Putamen (tissue), 1 donor: ENCODE measurements around the gene GPR161.
"Not testable (repeated sequence)": the region's sequence is repeated elsewhere in the genome, so short reads cannot be mapped to it uniquely, and the experiment has no call there.

Experiments used
- DNase-seq: peaks from one replicate; pipeline ENCODE4 v3.0.0-alpha.2; 2016; ENCODE audit warnings: low spot score

GPR161 gene

GRCh38 chr1:168086438-168086837 is 50.3 kb downstream of the GPR161 start:
- DNase-seq: no peak

- DNase-seq: peak; percentile 33
Observed at GRCh38 chr1:168085401-168085872, 51.3 kb downstream of the GPR161 start.

GRCh38 chr1:168084396-168085231 is 52.1 kb downstream of the GPR161 start:
- DNase-seq: no peak

- DNase-seq: no peak
Observed at GRCh38 chr1:168083456-168084325, 53.0 kb downstream of the GPR161 start.

- DNase-seq: peak; percentile 70
Observed at GRCh38 chr1:168082008-168082876, 54.5 kb downstream of the GPR161 start.

GRCh38 chr1:168081373-168082007 is 55.2 kb downstream of the GPR161 start:
- DNase-seq: no peak

GRCh38 chr1:168079761-168080160 is 57.0 kb downstream of the GPR161 start:
- DNase-seq: no peak

- DNase-seq: no peak
Observed at GRCh38 chr1:168069384-168069783, 67.3 kb downstream of the GPR161 start.

GRCh38 chr1:168065506-168065905 is 71.2 kb downstream of the GPR161 start:
- no peak for DNase-seq

GRCh38 chr1:168064216-168064615 is 72.5 kb downstream of the GPR161 start:
- no peak for DNase-seq

GRCh38 chr1:168057921-168058320 is 78.8 kb downstream of the GPR161 start:
- DNase-seq: no peak

- DNase-seq: no peak
Observed at GRCh38 chr1:168057355-168057754, 79.4 kb downstream of the GPR161 start.

GRCh38 chr1:168056152-168056551 is 80.6 kb downstream of the GPR161 start:
- not testable (repeated sequence) for DNase-seq

GRCh38 chr1:168054117-168054516 is 82.6 kb downstream of the GPR161 start:
- DNase-seq: peak; percentile 30

GRCh38 chr1:168053681-168054080 is 83.0 kb downstream of the GPR161 start:
- DNase-seq: no peak

- no peak for DNase-seq
Observed at GRCh38 chr1:168050880-168051279, 85.8 kb downstream of the GPR161 start.

GRCh38 chr1:168050307-168050706 is 86.4 kb downstream of the GPR161 start:
- DNase-seq: no peak

GRCh38 chr1:168045311-168045710 is 91.4 kb downstream of the GPR161 start:
- DNase-seq: no peak

GRCh38 chr1:168042362-168042761 is 94.4 kb downstream of the GPR161 start:
- no peak for DNase-seq

GRCh38 chr1:168035345-168035744 is 101.4 kb downstream of the GPR161 start:
- no peak for DNase-seq

GRCh38 chr1:168032029-168032428 is 104.7 kb downstream of the GPR161 start:
- DNase-seq: no peak
